SK-N-SH (cell line): ENCODE data around the gene TRMO. TPM values are rescaled to one million over a fixed set of nuclear protein-coding genes. Genes with fewer than 3 reads are reported as not detected.

ENCODE experiments used
- CTCF ChIA-PET: fragments of 300-600, 350-600 bp; formaldehyde crosslinking; extraction: SDS; loops from one replicate; lab custom pipeline; 2021; lab: Yijun Ruan, JAX
- POLR2A ChIA-PET: fragments of 350-600 bp; sonication (Branson Sonifier 250); formaldehyde crosslinking; extraction: SDS; loops from one replicate; lab custom pipeline; 2020; ENCODE audit warnings: antibody characterized with exemption, inconsistent platforms; lab: Yijun Ruan, JAX
- DNase-seq: peaks from one replicate; pipeline ENCODE4 v3.0.0; 2012
- H2AFZ ChIP-seq: fragments of 200-600 bp; sonication (generic); 2 replicates; pipeline ENCODE4 v1.8.1; 2016; ENCODE audit warnings: antibody characterized with exemption, mild to moderate bottlenecking, low read depth
- H3F3A ChIP-seq: fragments of 200-600 bp; sonication (generic); replicated peaks from 2 replicates; pipeline ENCODE3; 2016; ENCODE audit warnings: antibody characterized with exemption, mild to moderate bottlenecking; ENCODE audit not compliant: insufficient read depth
- H3K27ac ChIP-seq, 2 experiments: fragments of 200-500 bp in 1 of 2; fragments of 200-600 bp in 1 of 2; sonication (Bioruptor generic) in 1 of 2; sonication (generic), shearing (Covaris generic) in 1 of 2; 2 replicates each; pipeline versions ENCODE4 v1.5.1 to v1.6.1; 2014 to 2016; ENCODE audit warnings: low read depth in 2 of 2, inconsistent platforms in 1 of 2, low read length in 1 of 2, mild to moderate bottlenecking in 1 of 2, mixed read lengths in 1 of 2
- H3K27me3 ChIP-seq: fragments of 200-600 bp; sonication (generic), shearing (Covaris generic); 2 replicates; pipeline ENCODE4 v1.6.1; 2016; ENCODE audit warnings: mixed run types; ENCODE audit not compliant: insufficient read depth
- H3K36me3 ChIP-seq, 2 experiments: fragments of 200-500 bp in 1 of 2; fragments of 200-600 bp in 1 of 2; sonication (Bioruptor generic) in 1 of 2; sonication (generic) in 1 of 2; replicated peaks in 1 of 2; 2 replicates each; pipeline versions ENCODE3 to v1.5.1; 2014 to 2016; ENCODE audit warnings: low read length in 1 of 2, mild to moderate bottlenecking in 1 of 2; ENCODE audit not compliant: insufficient read depth in 2 of 2, control insufficient read depth in 1 of 2
- H3K4me1 ChIP-seq, 2 experiments: fragments of 200-500 bp in 1 of 2; fragments of 200-600 bp in 1 of 2; sonication (Bioruptor generic) in 1 of 2; sonication (generic), shearing (Covaris generic) in 1 of 2; 2 replicates each; pipeline versions ENCODE4 v1.5.1 to v1.6.1; 2014 to 2016; ENCODE audit warnings: low read depth in 1 of 2, low read length in 1 of 2, mixed run types in 1 of 2; ENCODE audit not compliant: insufficient read depth in 2 of 2, control insufficient read depth in 1 of 2
- H3K4me2 ChIP-seq: fragments of 200-600 bp; sonication (generic), shearing (Covaris generic); 2 replicates; pipeline ENCODE4 v1.6.1; 2017; ENCODE audit warnings: mixed run types
- H3K4me3 ChIP-seq, 2 experiments: fragments of 200-500 bp in 1 of 2; fragments of 200-600 bp in 1 of 2; sonication (Bioruptor generic) in 1 of 2; sonication (generic), shearing (Covaris generic) in 1 of 2; 2 replicates each; pipeline versions ENCODE4 v1.5.1 to v1.8.1; 2014 to 2016; ENCODE audit warnings: low read depth in 2 of 2, inconsistent platforms in 1 of 2, low read length in 1 of 2, mild to moderate bottlenecking in 1 of 2, mixed read lengths in 1 of 2, moderate library complexity in 1 of 2
- H3K79me2 ChIP-seq: fragments of 200-600 bp; sonication (generic); 2 replicates; pipeline ENCODE4 v1.8.1; 2017; ENCODE audit warnings: mild to moderate bottlenecking; ENCODE audit not compliant: insufficient read depth
- H3K9ac ChIP-seq: fragments of 200-600 bp; sonication (generic); 2 replicates; pipeline ENCODE4 v1.6.1; 2017; ENCODE audit warnings: mixed run types
- H3K9me2 ChIP-seq: fragments of 200-600 bp; sonication (generic); 2 replicates; pipeline ENCODE4 v1.6.1; 2017; ENCODE audit warnings: mixed run types
- H3K9me3 ChIP-seq: fragments of 200-600 bp; sonication (generic); 2 replicates; pipeline ENCODE4 v1.6.1; 2017; ENCODE audit warnings: mixed run types, mild to moderate bottlenecking, moderate library complexity
- H4K20me1 ChIP-seq: fragments of 200-600 bp; sonication (generic); 2 replicates; pipeline ENCODE4 v1.6.1; 2017; ENCODE audit warnings: mild to moderate bottlenecking, mixed run types; ENCODE audit not compliant: insufficient read depth
- CHD2 ChIP-seq: fragments of 150-350 bp; IDR thresholded peaks from 2 replicates; pipeline ENCODE4 v1.6.1; 2018; ENCODE audit warnings: low read length; ENCODE audit not compliant: partially characterized antibody
- ELF1 ChIP-seq: IDR thresholded peaks from 2 replicates; pipeline ENCODE4 v1.4.0; 2012
- FOSL2 ChIP-seq: IDR thresholded peaks from 2 replicates; pipeline ENCODE4 v1.4.0; 2012; ENCODE audit warnings: low read depth, mild to moderate bottlenecking, moderate library complexity, borderline replicate concordance
- FOXJ3 ChIP-seq: sonication (generic); formaldehyde crosslinking; IDR thresholded peaks from 2 replicates; pipeline ENCODE4 v1.5.1; 2020; ENCODE audit warnings: mild to moderate bottlenecking, missing genetic modification reagents
- FOXM1 ChIP-seq: IDR thresholded peaks from 2 replicates; pipeline ENCODE4 v1.4.0; 2012; ENCODE audit warnings: low read depth, mild to moderate bottlenecking
- GATA2 ChIP-seq: sonication (generic); formaldehyde crosslinking; IDR thresholded peaks from 2 replicates; pipeline ENCODE4 v1.5.0; 2020; ENCODE audit warnings: mild to moderate bottlenecking, missing genetic modification reagents
- JUND ChIP-seq: IDR thresholded peaks from 2 replicates; pipeline ENCODE4 v1.4.0; 2012
- MEF2A ChIP-seq: IDR thresholded peaks from 2 replicates; pipeline ENCODE4 v1.4.0; 2012; ENCODE audit warnings: low read depth, borderline replicate concordance
- NFIC ChIP-seq: IDR thresholded peaks from 2 replicates; pipeline ENCODE4 v1.4.0; 2012; ENCODE audit warnings: borderline replicate concordance
- NRF1 ChIP-seq: IDR thresholded peaks from 2 replicates; pipeline ENCODE4 v1.6.1; 2012; ENCODE audit warnings: low read depth, mild to moderate bottlenecking, low read length
- POLR2AphosphoS5 ChIP-seq: IDR thresholded peaks from 2 replicates; pipeline ENCODE4 v1.6.1; 2012; ENCODE audit warnings: low read depth, low read length
- RAD21 ChIP-seq: IDR thresholded peaks from 2 replicates; pipeline ENCODE4 v1.6.1; 2012; ENCODE audit warnings: mild to moderate bottlenecking, low read length
- SMC3 ChIP-seq: IDR thresholded peaks from 2 replicates; pipeline ENCODE4 v1.6.1; 2012; ENCODE audit warnings: low read depth, low read length, improper control_type of control experiment
- TAF1 ChIP-seq: IDR thresholded peaks from 2 replicates; pipeline ENCODE4 v1.6.1; 2012; ENCODE audit warnings: low read depth, mild to moderate bottlenecking, low read length, moderate library complexity, borderline replicate concordance
- TCF12 ChIP-seq: IDR thresholded peaks from 2 replicates; pipeline ENCODE4 v1.4.0; 2012
- WGBS: methylation state at CpG from one replicate; pipeline ENCODE4 v1.1.6; 2017; ENCODE audit warnings: low lambda C conversion rate; 5-methylcytosine and 5-hydroxymethylcytosine counted together
- polyA plus RNA-seq, 3 experiments: library from polyadenylated mRNA; depleted of rRNA; stranded (reverse); fragments of >200 nt; gene quantifications; 2 replicates each; pipeline ENCODE4 v1.2.3, GENCODE V29; 2012
- TF ChIP-seq, protein P1 (sequence below): IDR thresholded peaks from 2 replicates; pipeline ENCODE4 v1.4.0; 2012; ENCODE audit warnings: low read depth, borderline replicate concordance
- TF ChIP-seq, protein P2 (sequence below): fragments of 150-350 bp; IDR thresholded peaks from 2 replicates; pipeline ENCODE4 v1.6.1; 2016; ENCODE audit warnings: mild to moderate bottlenecking, low read depth, low read length
- TF ChIP-seq, protein P3 (sequence below): fragments of 150-350 bp; IDR thresholded peaks from 2 replicates; pipeline ENCODE4 v1.6.1; 2017; ENCODE audit warnings: antibody characterized with exemption, low read length, low read depth, borderline replicate concordance
- TF ChIP-seq, protein P4 (sequence below): IDR thresholded peaks from 2 replicates; pipeline ENCODE4 v1.6.1; 2012; ENCODE audit warnings: mild to moderate bottlenecking, low read depth, low read length, moderate library complexity
- TF ChIP-seq, protein P5 (sequence below): IDR thresholded peaks from 2 replicates; pipeline ENCODE4; 2012

The TRMO gene
- polyA plus RNA-seq, 1 of the 3 experiments (the other 2 are of a cell fraction): 8.1 TPM

GRCh38 chr9:97875111-97875510 is 47.2 kb downstream of the TRMO start:
- CTCF ChIA-PET: interaction anchor here (0.9 kb wide), 1 partner anchor 15 kb away, joined by 3 read pairs; no protein-coding TSS in a partner anchor
- TF ChIP-seq TAF1 (no peak), FOSL2 (no peak), POLR2AphosphoS5 (no peak)
- TF ChIP-seq, protein P1, sequence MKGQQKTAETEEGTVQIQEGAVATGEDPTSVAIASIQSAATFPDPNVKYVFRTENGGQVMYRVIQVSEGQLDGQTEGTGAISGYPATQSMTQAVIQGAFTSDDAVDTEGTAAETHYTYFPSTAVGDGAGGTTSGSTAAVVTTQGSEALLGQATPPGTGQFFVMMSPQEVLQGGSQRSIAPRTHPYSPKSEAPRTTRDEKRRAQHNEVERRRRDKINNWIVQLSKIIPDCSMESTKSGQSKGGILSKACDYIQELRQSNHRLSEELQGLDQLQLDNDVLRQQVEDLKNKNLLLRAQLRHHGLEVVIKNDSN: no peak
- TF ChIP-seq, protein P2, sequence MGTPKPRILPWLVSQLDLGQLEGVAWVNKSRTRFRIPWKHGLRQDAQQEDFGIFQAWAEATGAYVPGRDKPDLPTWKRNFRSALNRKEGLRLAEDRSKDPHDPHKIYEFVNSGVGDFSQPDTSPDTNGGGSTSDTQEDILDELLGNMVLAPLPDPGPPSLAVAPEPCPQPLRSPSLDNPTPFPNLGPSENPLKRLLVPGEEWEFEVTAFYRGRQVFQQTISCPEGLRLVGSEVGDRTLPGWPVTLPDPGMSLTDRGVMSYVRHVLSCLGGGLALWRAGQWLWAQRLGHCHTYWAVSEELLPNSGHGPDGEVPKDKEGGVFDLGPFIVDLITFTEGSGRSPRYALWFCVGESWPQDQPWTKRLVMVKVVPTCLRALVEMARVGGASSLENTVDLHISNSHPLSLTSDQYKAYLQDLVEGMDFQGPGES: no peak
- Histone ChIP-seq H3K4me2 (no peak overlapping the region), H4K20me1 (no peaks in the 10 kb centered on the region), H3K27me3 (no peaks in the 10 kb centered on the region), H3K9me2 (no peaks in the 10 kb centered on the region), H3K9ac (no peak overlapping the region), H3K4me3 (no peak overlapping the region), H3F3A (peaks cover 20% of the 10 kb centered on the region), H3K9me3 (no peaks in the 10 kb centered on the region), H3K36me3 (no peaks in the 10 kb centered on the region), H3K4me1 (peaks cover 0 to 3% of the 10 kb centered on the region in 2 experiments; a peak in 1 of 4 replicates), H2AFZ (no peak overlapping the region), H3K27ac (no peak overlapping the region), H3K79me2 (no peaks in the 10 kb centered on the region)
- 70% methylated on average over 5 of the region's 5 CpGs for WGBS
- DNase-seq: no peak
- POLR2A ChIA-PET: no interaction called here

- CTCF ChIA-PET: interaction anchor here (0.6 to 1.2 kb wide), 3 partner anchors 16 to 70 kb away, joined by 3 read pairs; no protein-coding TSS in a partner anchor
- TF ChIP-seq MEF2A (no peak), JUND (no peak), ELF1 (no peak), FOXM1 (no peak), RAD21 (no peak), FOXJ3 (CRISPR knock-in tag) (no peak), TCF12 (no peak), SMC3 (no peak), NRF1 (no peak), FOSL2 (no peak), GATA2 (no peak), NFIC (no peak), CHD2 (no peak), TAF1 (no peak)
- TF ChIP-seq, protein P3, sequence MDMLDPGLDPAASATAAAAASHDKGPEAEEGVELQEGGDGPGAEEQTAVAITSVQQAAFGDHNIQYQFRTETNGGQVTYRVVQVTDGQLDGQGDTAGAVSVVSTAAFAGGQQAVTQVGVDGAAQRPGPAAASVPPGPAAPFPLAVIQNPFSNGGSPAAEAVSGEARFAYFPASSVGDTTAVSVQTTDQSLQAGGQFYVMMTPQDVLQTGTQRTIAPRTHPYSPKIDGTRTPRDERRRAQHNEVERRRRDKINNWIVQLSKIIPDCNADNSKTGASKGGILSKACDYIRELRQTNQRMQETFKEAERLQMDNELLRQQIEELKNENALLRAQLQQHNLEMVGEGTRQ: no peak
- TF ChIP-seq, protein P4, sequence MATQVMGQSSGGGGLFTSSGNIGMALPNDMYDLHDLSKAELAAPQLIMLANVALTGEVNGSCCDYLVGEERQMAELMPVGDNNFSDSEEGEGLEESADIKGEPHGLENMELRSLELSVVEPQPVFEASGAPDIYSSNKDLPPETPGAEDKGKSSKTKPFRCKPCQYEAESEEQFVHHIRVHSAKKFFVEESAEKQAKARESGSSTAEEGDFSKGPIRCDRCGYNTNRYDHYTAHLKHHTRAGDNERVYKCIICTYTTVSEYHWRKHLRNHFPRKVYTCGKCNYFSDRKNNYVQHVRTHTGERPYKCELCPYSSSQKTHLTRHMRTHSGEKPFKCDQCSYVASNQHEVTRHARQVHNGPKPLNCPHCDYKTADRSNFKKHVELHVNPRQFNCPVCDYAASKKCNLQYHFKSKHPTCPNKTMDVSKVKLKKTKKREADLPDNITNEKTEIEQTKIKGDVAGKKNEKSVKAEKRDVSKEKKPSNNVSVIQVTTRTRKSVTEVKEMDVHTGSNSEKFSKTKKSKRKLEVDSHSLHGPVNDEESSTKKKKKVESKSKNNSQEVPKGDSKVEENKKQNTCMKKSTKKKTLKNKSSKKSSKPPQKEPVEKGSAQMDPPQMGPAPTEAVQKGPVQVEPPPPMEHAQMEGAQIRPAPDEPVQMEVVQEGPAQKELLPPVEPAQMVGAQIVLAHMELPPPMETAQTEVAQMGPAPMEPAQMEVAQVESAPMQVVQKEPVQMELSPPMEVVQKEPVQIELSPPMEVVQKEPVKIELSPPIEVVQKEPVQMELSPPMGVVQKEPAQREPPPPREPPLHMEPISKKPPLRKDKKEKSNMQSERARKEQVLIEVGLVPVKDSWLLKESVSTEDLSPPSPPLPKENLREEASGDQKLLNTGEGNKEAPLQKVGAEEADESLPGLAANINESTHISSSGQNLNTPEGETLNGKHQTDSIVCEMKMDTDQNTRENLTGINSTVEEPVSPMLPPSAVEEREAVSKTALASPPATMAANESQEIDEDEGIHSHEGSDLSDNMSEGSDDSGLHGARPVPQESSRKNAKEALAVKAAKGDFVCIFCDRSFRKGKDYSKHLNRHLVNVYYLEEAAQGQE: no peak
- TF ChIP-seq, protein P2: no peak
- TF ChIP-seq, protein P5, sequence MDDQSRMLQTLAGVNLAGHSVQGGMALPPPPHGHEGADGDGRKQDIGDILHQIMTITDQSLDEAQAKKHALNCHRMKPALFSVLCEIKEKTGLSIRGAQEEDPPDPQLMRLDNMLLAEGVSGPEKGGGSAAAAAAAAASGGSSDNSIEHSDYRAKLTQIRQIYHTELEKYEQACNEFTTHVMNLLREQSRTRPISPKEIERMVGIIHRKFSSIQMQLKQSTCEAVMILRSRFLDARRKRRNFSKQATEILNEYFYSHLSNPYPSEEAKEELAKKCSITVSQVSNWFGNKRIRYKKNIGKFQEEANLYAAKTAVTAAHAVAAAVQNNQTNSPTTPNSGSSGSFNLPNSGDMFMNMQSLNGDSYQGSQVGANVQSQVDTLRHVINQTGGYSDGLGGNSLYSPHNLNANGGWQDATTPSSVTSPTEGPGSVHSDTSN: no peak
These were observed 47.7 kb downstream of the TRMO start for GRCh38 chr9:97874624-97875023.

More at GRCh38 chr9:97874624-97875023, 47.7 kb downstream of the TRMO start:
- POLR2A ChIA-PET: no interaction called here
- no peak for DNase-seq
- no peaks in the 10 kb centered on the region for H3K36me3 ChIP-seq
- H3K4me2 ChIP-seq: no peak overlapping the region
- H3K9me2 ChIP-seq: no peaks in the 10 kb centered on the region
- H3K9me3 ChIP-seq: no peaks in the 10 kb centered on the region
- H3K27me3 ChIP-seq: no peaks in the 10 kb centered on the region
- H3K4me3 ChIP-seq: no peak overlapping the region
- H4K20me1 ChIP-seq: no peaks in the 10 kb centered on the region
- H3K4me1 ChIP-seq: peaks cover 0 to 3% of the 10 kb centered on the region in 2 experiments; a peak in 1 of 4 replicates
- no peaks in the 10 kb centered on the region for H3K79me2 ChIP-seq
- no peak overlapping the region for H3K9ac ChIP-seq
- no peak overlapping the region for H2AFZ ChIP-seq
- 80% methylated on average over 6 of the region's 6 CpGs for WGBS
- H3F3A ChIP-seq: peaks cover 20% of the 10 kb centered on the region
- no peak overlapping the region for H3K27ac ChIP-seq
